Astrocyte (in vitro differentiated cells and primary cell): Measurements from ENCODE around the gene SELENOO. TPM values are rescaled to one million over a fixed set of nuclear protein-coding genes. Genes with fewer than 3 reads are reported as not detected.

ENCODE experiments used
- DNase-seq: peaks from one replicate; pipeline ENCODE4 v3.0.0-alpha.2; 2010; ENCODE audit warnings: low read depth
- FAIRE-seq: peaks from 2 replicates; lab custom pipeline; 2011; peaks lifted over from hg19 to GRCh38; lab: Jason Lieb, UNC
- H2AFZ ChIP-seq: 2 replicates; pipeline ENCODE4 v1.6.0; 2012; ENCODE audit warnings: low read depth, low read length, inconsistent platforms
- H3K27ac ChIP-seq: 2 replicates; pipeline ENCODE4 v1.5.1; 2011; ENCODE audit warnings: low read depth, low read length, inconsistent platforms
- H3K27me3 ChIP-seq: 2 replicates; pipeline ENCODE4 v1.6.0; 2011; ENCODE audit warnings: low read length, inconsistent platforms; ENCODE audit not compliant: insufficient read depth
- H3K36me3 ChIP-seq: 2 replicates; pipeline ENCODE4 v1.5.1; 2011; ENCODE audit warnings: low read length, inconsistent platforms; ENCODE audit not compliant: insufficient read depth
- H3K4me1 ChIP-seq: 2 replicates; pipeline ENCODE4 v1.5.1; 2011; ENCODE audit warnings: low read length, inconsistent platforms; ENCODE audit not compliant: insufficient read depth
- H3K4me2 ChIP-seq: 2 replicates; pipeline ENCODE4 v1.6.0; 2012; ENCODE audit warnings: low read length, inconsistent platforms
- H3K4me3 ChIP-seq: 2 replicates; pipeline ENCODE4 v1.5.1; 2011; ENCODE audit warnings: low read depth, mild to moderate bottlenecking, low read length, inconsistent platforms; ENCODE audit not compliant: insufficient read depth
- H3K79me2 ChIP-seq: 2 replicates; pipeline ENCODE4 v1.6.0; 2012; ENCODE audit warnings: mild to moderate bottlenecking, low read length, inconsistent platforms; ENCODE audit not compliant: insufficient read depth
- H3K9ac ChIP-seq: 2 replicates; pipeline ENCODE4 v1.6.0; 2012; ENCODE audit warnings: mild to moderate bottlenecking, low read length, inconsistent platforms
- H3K9me3 ChIP-seq: 2 replicates; pipeline ENCODE4 v1.5.1; 2012; ENCODE audit warnings: low read depth, mild to moderate bottlenecking, low read length, inconsistent platforms; ENCODE audit not compliant: insufficient read depth
- H4K20me1 ChIP-seq: 2 replicates; pipeline ENCODE4 v1.6.0; 2012; ENCODE audit warnings: low read length, inconsistent platforms; ENCODE audit not compliant: insufficient read depth
- H3K27ac Mint-ChIP-seq: one replicate; pipeline ENCODE4 v1.8.0; 2021; ENCODE audit warnings: mild to moderate bottlenecking, mixed read lengths; ENCODE audit not compliant: unreplicated experiment
- H3K27me3 Mint-ChIP-seq: one replicate; pipeline ENCODE4 v1.8.0; 2021; ENCODE audit warnings: low read depth, mixed read lengths; ENCODE audit not compliant: unreplicated experiment
- H3K36me3 Mint-ChIP-seq: one replicate; pipeline ENCODE4 v1.8.0; 2021; ENCODE audit warnings: low read depth, mixed read lengths; ENCODE audit not compliant: unreplicated experiment
- H3K4me1 Mint-ChIP-seq: one replicate; pipeline ENCODE4 v1.8.0; 2021; ENCODE audit warnings: low read depth, mixed read lengths; ENCODE audit not compliant: unreplicated experiment
- H3K4me3 Mint-ChIP-seq: one replicate; pipeline ENCODE4 v1.8.0; 2021; ENCODE audit warnings: mild to moderate bottlenecking, moderate library complexity, mixed read lengths; ENCODE audit not compliant: unreplicated experiment
- H3K9me3 Mint-ChIP-seq: one replicate; pipeline ENCODE4 v1.8.0; 2021; ENCODE audit warnings: mild to moderate bottlenecking, mixed read lengths; ENCODE audit not compliant: unreplicated experiment
- CTCF ChIP-seq: IDR thresholded peaks from 2 replicates; pipeline ENCODE4 v1.5.1; 2011; ENCODE audit warnings: low read depth, mild to moderate bottlenecking, inconsistent platforms, low read length, moderate library complexity; ENCODE audit not compliant: insufficient read depth
- EZH2 ChIP-seq: IDR thresholded peaks from 2 replicates; pipeline ENCODE4 v1.6.1; 2012; ENCODE audit warnings: mild to moderate bottlenecking, low read length, inconsistent platforms; ENCODE audit not compliant: insufficient read depth
- total RNA-seq: library from RNA; stranded (reverse); gene quantifications from 2 replicates; pipeline ENCODE4 v1.2.1, GENCODE V29; 2021

SELENOO gene
- total RNA-seq, 1 donor from 2014 or later: 18.5 TPM

DNA sequence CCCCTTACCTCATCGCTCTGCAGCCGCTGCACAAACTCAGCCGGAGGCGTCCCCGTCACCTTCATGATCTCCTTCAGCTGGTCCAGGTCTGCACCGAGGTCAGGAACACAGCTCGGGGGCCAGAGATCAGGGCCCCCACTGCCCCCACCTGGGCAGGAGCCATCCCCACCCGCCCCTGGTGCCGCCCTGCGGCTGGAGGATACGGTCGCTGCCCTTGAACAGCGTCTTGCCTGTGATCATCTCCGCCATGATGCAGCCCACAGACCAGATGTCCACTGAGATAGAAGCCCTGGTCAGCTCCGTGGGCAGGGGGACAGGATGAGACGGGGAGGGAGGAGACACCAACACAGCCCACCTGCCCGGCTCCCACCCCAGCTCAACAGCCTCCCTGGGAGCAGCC, 54.8 kb downstream of the SELENOO start:
- Histone ChIP-seq H3K4me1 (peaks cover 7% of the 10 kb centered on the region), H3K27me3 (no peaks in the 10 kb centered on the region), H4K20me1 (peaks cover 32% of the 10 kb centered on the region), H3K27ac (no peak overlapping the region), H3K4me2 (no peak overlapping the region), H3K9me3 (no peaks in the 10 kb centered on the region), H3K79me2 (peaks cover 25% of the 10 kb centered on the region), H3K4me3 (no peak overlapping the region), H3K36me3 (no peaks in the 10 kb centered on the region), H2AFZ (no peak overlapping the region), H3K9ac (no peak overlapping the region)
- Mint-ChIP-seq H3K4me3 (no peak overlapping the region), H3K36me3 (peaks cover 2% of the 10 kb centered on the region), H3K9me3 (no peaks in the 10 kb centered on the region), H3K27me3 (no peaks in the 10 kb centered on the region), H3K4me1 (peaks cover 7% of the 10 kb centered on the region), H3K27ac (no peak overlapping the region)
- FAIRE-seq (no peak), DNase-seq (no peak)
- TF ChIP-seq CTCF (no peak), EZH2 (no peak)

DNA sequence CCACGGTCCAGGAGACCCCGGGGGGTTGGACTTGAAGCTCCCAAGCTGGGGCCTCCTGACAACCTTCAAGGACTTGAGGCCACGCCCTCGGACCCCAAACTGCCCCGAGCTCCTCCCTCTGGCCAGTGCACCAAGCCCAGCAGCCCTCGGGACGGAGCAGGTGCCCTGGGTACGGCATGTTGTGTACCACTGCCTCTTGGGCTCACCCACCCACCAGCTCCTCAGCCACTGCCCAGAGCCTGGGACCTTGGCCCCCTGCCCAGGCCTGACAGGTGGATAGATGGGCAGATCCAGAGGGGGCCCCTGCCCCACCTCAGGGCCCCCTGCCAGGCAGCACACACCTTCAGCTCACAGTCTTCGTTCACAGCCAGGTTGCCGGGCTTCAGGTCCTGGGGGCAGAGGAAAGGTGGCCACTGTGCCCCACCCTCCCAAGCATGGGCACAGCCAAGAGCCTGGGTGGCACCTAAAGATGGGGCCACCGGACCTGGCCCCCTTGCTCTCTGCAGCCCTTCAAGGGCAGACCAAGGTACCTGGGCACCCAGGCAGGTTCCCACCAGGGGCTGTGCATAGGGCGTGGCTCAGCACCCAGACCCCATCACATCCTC, 55.5 kb downstream of the SELENOO start:
- Histone ChIP-seq H3K27ac (no peak overlapping the region), H4K20me1 (peaks cover 32% of the 10 kb centered on the region), H3K36me3 (no peaks in the 10 kb centered on the region), H2AFZ (no peak overlapping the region), H3K27me3 (no peaks in the 10 kb centered on the region), H3K79me2 (peaks cover 26% of the 10 kb centered on the region), H3K9me3 (no peaks in the 10 kb centered on the region), H3K4me2 (no peak overlapping the region), H3K9ac (no peak overlapping the region), H3K4me3 (no peak overlapping the region), H3K4me1 (peaks cover 5% of the 10 kb centered on the region)
- H3K4me1 Mint-ChIP-seq: peaks cover 7% of the 10 kb centered on the region
- no peak overlapping the region for H3K27ac Mint-ChIP-seq
- no peak overlapping the region for H3K4me3 Mint-ChIP-seq
- FAIRE-seq (no peak), DNase-seq (no peak)
- H3K9me3 Mint-ChIP-seq: no peaks in the 10 kb centered on the region
- no peaks in the 10 kb centered on the region for H3K27me3 Mint-ChIP-seq
- H3K36me3 Mint-ChIP-seq: peaks cover 2% of the 10 kb centered on the region
- no peak for TF ChIP-seq CTCF
- TF ChIP-seq EZH2: no peak

DNA sequence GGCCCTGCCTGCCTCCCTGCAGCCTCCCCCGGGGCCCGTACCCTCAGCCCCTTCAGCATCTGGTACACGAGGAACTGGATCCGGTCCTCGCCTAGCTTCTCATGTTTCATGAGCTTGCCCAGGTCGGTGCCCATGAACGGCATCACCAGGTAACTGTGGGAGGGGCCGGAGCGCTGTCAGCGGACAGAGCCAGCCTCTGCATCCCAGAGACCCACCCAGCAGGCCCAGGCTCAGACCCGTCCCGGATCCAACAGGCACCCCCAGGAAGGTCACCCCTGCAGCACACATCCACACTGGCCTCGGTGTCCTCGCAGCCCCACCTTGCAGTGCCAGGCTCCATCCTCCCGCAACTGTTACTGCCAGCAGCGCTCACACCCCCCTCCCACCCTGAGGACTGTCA, 56.2 kb downstream of the SELENOO start:
- H3K79me2 ChIP-seq: peaks cover 26% of the 10 kb centered on the region
- FAIRE-seq: no peak
- Mint-ChIP-seq H3K27me3 (no peaks in the 10 kb centered on the region), H3K36me3 (peaks cover 2% of the 10 kb centered on the region), H3K9me3 (no peaks in the 10 kb centered on the region), H3K4me1 (peaks cover 7% of the 10 kb centered on the region), H3K4me3 (no peak overlapping the region), H3K27ac (no peak overlapping the region)
- TF ChIP-seq EZH2 (no peak), CTCF (no peak)
- H3K27ac ChIP-seq: no peak overlapping the region
- no peak overlapping the region for H3K4me3 ChIP-seq
- H3K36me3 ChIP-seq: no peaks in the 10 kb centered on the region
- no peak overlapping the region for H2AFZ ChIP-seq
- no peak for DNase-seq
- peaks cover 26% of the 10 kb centered on the region for H4K20me1 ChIP-seq
- H3K9me3 ChIP-seq: no peaks in the 10 kb centered on the region
- H3K9ac ChIP-seq: no peak overlapping the region
- no peak overlapping the region for H3K4me2 ChIP-seq
- no peaks in the 10 kb centered on the region for H3K27me3 ChIP-seq
- H3K4me1 ChIP-seq: peaks cover 8% of the 10 kb centered on the region
